ENCODE data around the gene PRKCA.

The PRKCA gene

DNA sequence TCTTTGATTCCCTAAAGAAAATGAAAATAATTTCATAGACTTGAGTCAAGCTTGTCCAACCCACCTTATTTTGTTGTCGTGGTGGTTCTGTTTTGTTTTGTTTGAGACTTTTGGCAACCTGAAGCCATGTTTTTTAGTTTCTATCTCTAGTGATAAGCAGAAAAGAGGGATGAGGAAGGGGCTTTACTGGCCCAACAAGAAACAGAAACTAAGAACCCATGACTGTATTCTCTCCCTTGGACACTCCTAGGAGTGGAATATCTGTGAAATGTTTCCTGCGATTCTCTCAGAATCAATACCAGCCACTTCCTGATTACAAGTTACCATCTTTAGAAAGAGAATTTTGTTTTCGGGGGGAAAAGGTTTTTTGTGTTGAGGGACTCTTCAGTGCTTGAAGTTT lies 207.5 kb downstream of the PRKCA start:
- Histone ChIP-seq H3K27me3 (ENCODE audit: insufficient read depth, poor library complexity, severe bottlenecking) (no peaks in the 10 kb centered on the region), H3K27ac (replicated peaks) (no peak overlapping the region), H3K4me3 (replicated peaks; ENCODE audit: insufficient read depth, low read length) (no peak overlapping the region)
- TF ChIP-seq GABPA (IDR thresholded peaks at IDR 0.05; ENCODE audit: low read depth) (no peak), POLR2AphosphoS5 (IDR thresholded peaks at IDR 0.05; ENCODE audit: low read depth) (no peak), SPI1 (IDR thresholded peaks at IDR 0.05; ENCODE audit: borderline replicate concordance, low read depth) (no peak)
- TF ChIP-seq, protein P1, sequence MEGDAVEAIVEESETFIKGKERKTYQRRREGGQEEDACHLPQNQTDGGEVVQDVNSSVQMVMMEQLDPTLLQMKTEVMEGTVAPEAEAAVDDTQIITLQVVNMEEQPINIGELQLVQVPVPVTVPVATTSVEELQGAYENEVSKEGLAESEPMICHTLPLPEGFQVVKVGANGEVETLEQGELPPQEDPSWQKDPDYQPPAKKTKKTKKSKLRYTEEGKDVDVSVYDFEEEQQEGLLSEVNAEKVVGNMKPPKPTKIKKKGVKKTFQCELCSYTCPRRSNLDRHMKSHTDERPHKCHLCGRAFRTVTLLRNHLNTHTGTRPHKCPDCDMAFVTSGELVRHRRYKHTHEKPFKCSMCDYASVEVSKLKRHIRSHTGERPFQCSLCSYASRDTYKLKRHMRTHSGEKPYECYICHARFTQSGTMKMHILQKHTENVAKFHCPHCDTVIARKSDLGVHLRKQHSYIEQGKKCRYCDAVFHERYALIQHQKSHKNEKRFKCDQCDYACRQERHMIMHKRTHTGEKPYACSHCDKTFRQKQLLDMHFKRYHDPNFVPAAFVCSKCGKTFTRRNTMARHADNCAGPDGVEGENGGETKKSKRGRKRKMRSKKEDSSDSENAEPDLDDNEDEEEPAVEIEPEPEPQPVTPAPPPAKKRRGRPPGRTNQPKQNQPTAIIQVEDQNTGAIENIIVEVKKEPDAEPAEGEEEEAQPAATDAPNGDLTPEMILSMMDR (IDR thresholded peaks at IDR 0.05; ENCODE audit: insufficient read depth, low read length): no peak
- TF ChIP-seq, protein P2, sequence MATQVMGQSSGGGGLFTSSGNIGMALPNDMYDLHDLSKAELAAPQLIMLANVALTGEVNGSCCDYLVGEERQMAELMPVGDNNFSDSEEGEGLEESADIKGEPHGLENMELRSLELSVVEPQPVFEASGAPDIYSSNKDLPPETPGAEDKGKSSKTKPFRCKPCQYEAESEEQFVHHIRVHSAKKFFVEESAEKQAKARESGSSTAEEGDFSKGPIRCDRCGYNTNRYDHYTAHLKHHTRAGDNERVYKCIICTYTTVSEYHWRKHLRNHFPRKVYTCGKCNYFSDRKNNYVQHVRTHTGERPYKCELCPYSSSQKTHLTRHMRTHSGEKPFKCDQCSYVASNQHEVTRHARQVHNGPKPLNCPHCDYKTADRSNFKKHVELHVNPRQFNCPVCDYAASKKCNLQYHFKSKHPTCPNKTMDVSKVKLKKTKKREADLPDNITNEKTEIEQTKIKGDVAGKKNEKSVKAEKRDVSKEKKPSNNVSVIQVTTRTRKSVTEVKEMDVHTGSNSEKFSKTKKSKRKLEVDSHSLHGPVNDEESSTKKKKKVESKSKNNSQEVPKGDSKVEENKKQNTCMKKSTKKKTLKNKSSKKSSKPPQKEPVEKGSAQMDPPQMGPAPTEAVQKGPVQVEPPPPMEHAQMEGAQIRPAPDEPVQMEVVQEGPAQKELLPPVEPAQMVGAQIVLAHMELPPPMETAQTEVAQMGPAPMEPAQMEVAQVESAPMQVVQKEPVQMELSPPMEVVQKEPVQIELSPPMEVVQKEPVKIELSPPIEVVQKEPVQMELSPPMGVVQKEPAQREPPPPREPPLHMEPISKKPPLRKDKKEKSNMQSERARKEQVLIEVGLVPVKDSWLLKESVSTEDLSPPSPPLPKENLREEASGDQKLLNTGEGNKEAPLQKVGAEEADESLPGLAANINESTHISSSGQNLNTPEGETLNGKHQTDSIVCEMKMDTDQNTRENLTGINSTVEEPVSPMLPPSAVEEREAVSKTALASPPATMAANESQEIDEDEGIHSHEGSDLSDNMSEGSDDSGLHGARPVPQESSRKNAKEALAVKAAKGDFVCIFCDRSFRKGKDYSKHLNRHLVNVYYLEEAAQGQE (IDR thresholded peaks at IDR 0.05; ENCODE audit: insufficient replicate concordance, low read depth): no peak
- no peak for DNase-seq (ENCODE audit: low read depth in 1 of 2, low spot score in 1 of 2)

DNA sequence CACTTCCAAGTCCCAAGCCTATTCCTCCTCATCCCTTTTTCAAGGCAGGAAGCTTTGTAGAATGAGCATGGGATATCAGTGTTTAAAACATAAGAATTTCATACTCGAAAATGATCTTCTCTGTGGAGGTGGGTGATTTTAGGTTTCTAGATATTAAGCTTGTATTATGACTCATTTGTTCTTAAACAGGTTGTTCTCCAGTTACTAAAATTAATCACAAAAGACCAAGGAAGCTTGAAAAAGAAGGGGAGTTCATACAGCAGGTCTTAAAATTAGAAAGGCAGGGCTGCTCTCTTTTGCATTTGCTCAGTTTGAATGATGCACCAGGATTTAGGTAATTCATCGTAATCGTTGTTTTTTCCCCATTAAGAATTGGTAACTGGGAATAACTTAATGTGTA lies 208.7 kb downstream of the PRKCA start:
- Histone ChIP-seq H3K4me3 (replicated peaks; ENCODE audit: insufficient read depth, low read length) (no peak overlapping the region), H3K27me3 (ENCODE audit: insufficient read depth, poor library complexity, severe bottlenecking) (no peaks in the 10 kb centered on the region), H3K27ac (replicated peaks) (no peak overlapping the region)
- DNase-seq (ENCODE audit: low read depth in 1 of 2, low spot score in 1 of 2): no peak
- TF ChIP-seq, protein P1 (IDR thresholded peaks at IDR 0.05; ENCODE audit: insufficient read depth, low read length): no peak
- no peak for TF ChIP-seq POLR2AphosphoS5 (IDR thresholded peaks at IDR 0.05; ENCODE audit: low read depth)
- no peak for TF ChIP-seq SPI1 (IDR thresholded peaks at IDR 0.05; ENCODE audit: borderline replicate concordance, low read depth)
- TF ChIP-seq, protein P2 (IDR thresholded peaks at IDR 0.05; ENCODE audit: insufficient replicate concordance, low read depth): no peak
- no peak for TF ChIP-seq GABPA (IDR thresholded peaks at IDR 0.05; ENCODE audit: low read depth)

DNA sequence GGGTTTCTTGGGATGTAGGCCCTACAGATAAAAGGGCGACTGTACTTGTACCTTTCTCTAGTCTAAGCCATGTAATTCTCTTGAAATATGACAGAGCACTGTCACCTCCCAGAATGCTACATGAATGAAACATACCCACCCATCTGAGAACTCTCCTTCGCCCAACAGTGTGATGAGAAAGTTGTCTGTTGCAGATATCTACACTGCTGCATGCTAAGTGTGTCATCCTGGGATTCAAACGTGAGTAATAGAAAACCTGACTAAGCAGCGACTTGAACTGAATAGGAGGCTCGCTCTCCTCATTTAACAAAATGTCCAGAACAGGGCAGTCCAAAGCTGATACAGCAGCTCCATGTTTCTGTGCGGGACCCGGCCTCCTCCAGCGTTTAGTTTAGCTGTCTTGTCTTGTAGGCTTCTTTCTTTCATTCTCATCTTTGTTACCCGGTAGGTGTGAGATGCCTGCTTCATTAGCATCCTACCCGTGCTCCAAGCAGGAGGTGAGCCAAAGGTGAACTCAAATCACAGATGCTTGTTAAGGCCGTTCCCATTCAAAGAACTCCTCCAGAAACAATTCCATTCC lies 211.9 kb downstream of the PRKCA start:
- no peak for DNase-seq (ENCODE audit: low read depth in 1 of 2, low spot score in 1 of 2)
- H3K4me3 ChIP-seq (replicated peaks; ENCODE audit: insufficient read depth, low read length): no peak overlapping the region
- no peak overlapping the region for H3K27ac ChIP-seq (replicated peaks)
- no peaks in the 10 kb centered on the region for H3K27me3 ChIP-seq (ENCODE audit: insufficient read depth, poor library complexity, severe bottlenecking)
- TF ChIP-seq GABPA (IDR thresholded peaks at IDR 0.05; ENCODE audit: low read depth): no peak
- TF ChIP-seq, protein P2 (IDR thresholded peaks at IDR 0.05; ENCODE audit: insufficient replicate concordance, low read depth): no peak
- TF ChIP-seq POLR2AphosphoS5 (IDR thresholded peaks at IDR 0.05; ENCODE audit: low read depth): no peak
- TF ChIP-seq, protein P1 (IDR thresholded peaks at IDR 0.05; ENCODE audit: insufficient read depth, low read length): no peak
- TF ChIP-seq SPI1 (IDR thresholded peaks at IDR 0.05; ENCODE audit: borderline replicate concordance, low read depth): no peak

Measured in HL-60 (cell line).